GM23338 (cell line): ENCODE data around the gene NLRC3. TPM values are rescaled to one million over a fixed set of nuclear protein-coding genes. Genes with fewer than 3 reads are reported as not detected.

Experiments used
- ATAC-seq: fragments of 200-7000 bp; cut with Tn5 transposase; 3 replicates; pipeline ENCODE4 v1.9.1; 2020
- DNase-seq: peaks from one replicate; pipeline ENCODE4 v3.0.0-alpha.2; 2015; ENCODE audit warnings: low spot score
- H2AFZ ChIP-seq: fragments of 200-600 bp; sonication (generic); 2 replicates; pipeline ENCODE4 v1.8.0; 2016; ENCODE audit warnings: antibody characterized with exemption, mild to moderate bottlenecking, moderate library complexity
- H3F3A ChIP-seq: fragments of 200-600 bp; sonication (generic); replicated peaks from 2 replicates; pipeline ENCODE4 v1.8.0; 2017; ENCODE audit warnings: antibody characterized with exemption, mixed run types, low read depth
- H3K27ac ChIP-seq: fragments of 200-600 bp; sonication (generic); 2 replicates; pipeline ENCODE4 v1.6.1; 2016; ENCODE audit warnings: low read depth
- H3K27me3 ChIP-seq: fragments of 200-600 bp; sonication (generic); 2 replicates; pipeline ENCODE4 v1.8.0; 2016; ENCODE audit warnings: mild to moderate bottlenecking, mixed run types, moderate library complexity; ENCODE audit not compliant: insufficient read depth
- H3K36me3 ChIP-seq: fragments of 200-600 bp; sonication (generic); 2 replicates; pipeline ENCODE4 v1.8.0; 2016; ENCODE audit warnings: mild to moderate bottlenecking; ENCODE audit not compliant: insufficient read depth
- H3K4me1 ChIP-seq: fragments of 200-600 bp; sonication (generic); 2 replicates; pipeline ENCODE4 v1.8.0; 2016; ENCODE audit warnings: mild to moderate bottlenecking, moderate library complexity; ENCODE audit not compliant: insufficient read depth
- H3K4me2 ChIP-seq: fragments of 200-600 bp; sonication (generic); 2 replicates; pipeline ENCODE4 v1.7.1; 2017; ENCODE audit warnings: mixed run types
- H3K4me3 ChIP-seq: fragments of 200-600 bp; sonication (generic); 2 replicates; pipeline ENCODE4 v1.6.1; 2016; ENCODE audit warnings: mixed run types
- H3K79me2 ChIP-seq: fragments of 200-600 bp; sonication (generic); replicated peaks from 2 replicates; pipeline ENCODE4 v1.8.0; 2017; ENCODE audit warnings: mild to moderate bottlenecking; ENCODE audit not compliant: insufficient read depth
- H3K9me2 ChIP-seq: fragments of 200-600 bp; sonication (generic); 2 replicates; pipeline ENCODE4 v1.8.0; 2017; ENCODE audit not compliant: insufficient read depth
- H4K20me1 ChIP-seq: fragments of 200-600 bp; sonication (generic); replicated peaks from 2 replicates; pipeline ENCODE4 v1.8.0; 2017; ENCODE audit warnings: mild to moderate bottlenecking; ENCODE audit not compliant: insufficient read depth
- H3K27ac Mint-ChIP-seq: 2 replicates; pipeline ENCODE4 v1.8.0; 2020; ENCODE audit warnings: inconsistent platforms, mild to moderate bottlenecking, moderate library complexity, mixed read lengths
- H3K27me3 Mint-ChIP-seq: 3 replicates; pipeline ENCODE4 v1.8.0; 2022; ENCODE audit warnings: low read depth, mild to moderate bottlenecking, moderate library complexity, mixed read lengths, inconsistent platforms; ENCODE audit not compliant: insufficient read depth, poor library complexity
- H3K36me3 Mint-ChIP-seq: 3 replicates; pipeline ENCODE4 v1.8.0; 2021; ENCODE audit warnings: low read depth, mild to moderate bottlenecking, inconsistent platforms, moderate library complexity, mixed read lengths
- H3K4me1 Mint-ChIP-seq: 3 replicates; pipeline ENCODE4 v1.8.0; 2020; ENCODE audit warnings: mild to moderate bottlenecking, inconsistent platforms, mixed read lengths
- H3K4me3 Mint-ChIP-seq: 3 replicates; pipeline ENCODE4 v1.8.0; 2021; ENCODE audit warnings: moderate library complexity, mild to moderate bottlenecking, inconsistent platforms, mixed read lengths
- H3K9me3 Mint-ChIP-seq: 3 replicates; pipeline ENCODE4 v1.8.0; 2020; ENCODE audit warnings: moderate library complexity, mild to moderate bottlenecking, inconsistent platforms, mixed read lengths
- CREB1 ChIP-seq: fragments of 250-450 bp; sonication (Bioruptor Pico); IDR thresholded peaks from 2 replicates; pipeline ENCODE4 v1.5.0; 2020; ENCODE audit warnings: low read depth, mild to moderate bottlenecking, moderate library complexity
- EZH2 ChIP-seq: fragments of 200-600 bp; sonication (generic); IDR thresholded peaks from one replicate; pipeline ENCODE4 v1.8.0; 2017; ENCODE audit warnings: antibody characterized with exemption, mild to moderate bottlenecking, low read depth; ENCODE audit not compliant: unreplicated experiment
- EZH2phosphoT487 ChIP-seq: fragments of 200-600 bp; sonication (generic); IDR thresholded peaks from one replicate; pipeline ENCODE4 v1.8.1; 2018; ENCODE audit warnings: antibody characterized with exemption; ENCODE audit not compliant: unreplicated experiment
- JUNB ChIP-seq: IDR thresholded peaks from one replicate; pipeline ENCODE4 v1.6.1; 2016; ENCODE audit warnings: antibody characterized with exemption; ENCODE audit not compliant: unreplicated experiment
- NANOG ChIP-seq: IDR thresholded peaks from 2 replicates; pipeline ENCODE4 v1.6.1; 2016; ENCODE audit warnings: antibody characterized with exemption, borderline replicate concordance
- POLR2AphosphoS5 ChIP-seq: IDR thresholded peaks from 2 replicates; pipeline ENCODE4 v1.6.1; 2016; ENCODE audit warnings: antibody characterized with exemption, low read depth
- STAT1 ChIP-seq: IDR thresholded peaks from one replicate; pipeline ENCODE4 v1.6.1; 2016; ENCODE audit warnings: antibody characterized with exemption; ENCODE audit not compliant: unreplicated experiment
- ZNF114 ChIP-seq: fragments of 250-450 bp; sonication (Bioruptor Pico); IDR thresholded peaks from 2 replicates; pipeline ENCODE4 v1.5.0; 2020; ENCODE audit warnings: mild to moderate bottlenecking, moderate library complexity
- ZNF331 ChIP-seq: fragments of 250-450 bp; sonication (Bioruptor Pico); IDR thresholded peaks from 2 replicates; pipeline ENCODE4 v1.5.0; 2020; ENCODE audit warnings: low read depth, mild to moderate bottlenecking, moderate library complexity
- polyA plus RNA-seq: library from polyadenylated mRNA; unstranded; fragments of >200 nt; fragmentation: Nextera tagmentation; extraction: Ambion mirVana; gene quantifications from 2 replicates; pipeline ENCODE4 v1.2.1, GENCODE V29; 2016
- total RNA-seq: library from RNA; depleted of rRNA; stranded (reverse); fragments of >200 nt; shearing (Covaris generic); gene quantifications from 2 replicates; pipeline ENCODE4 v1.2.3, GENCODE V29; 2014
- TF ChIP-seq, protein P1 (sequence below): IDR thresholded peaks from one replicate; pipeline ENCODE4 v1.6.1; 2018; ENCODE audit warnings: antibody characterized with exemption; ENCODE audit not compliant: unreplicated experiment
- TF ChIP-seq, protein P2 (sequence below): IDR thresholded peaks from 2 replicates; pipeline ENCODE4 v1.6.1; 2016; ENCODE audit warnings: antibody characterized with exemption
- TF ChIP-seq, protein P3 (sequence below): fragments of 250-450 bp; sonication (Bioruptor Pico); IDR thresholded peaks from 2 replicates; pipeline ENCODE4 v1.5.0; 2020; ENCODE audit warnings: mild to moderate bottlenecking, moderate library complexity
- TF ChIP-seq, protein P4 (sequence below), 2 experiments: fragments of 200-600 bp in 1 of 2; sonication (generic) in 1 of 2; conservative IDR thresholded peaks; 2 replicates each; pipeline versions ENCODE4 v1.5.1 to v1.6.1; 2016 to 2017; ENCODE audit warnings: antibody characterized with exemption in 2 of 2, low read depth in 2 of 2, mild to moderate bottlenecking in 2 of 2, moderate library complexity in 1 of 2

The NLRC3 gene
- total and polyA plus RNA-seq, 2 experiments from 2014 or later, result 0.11 to 0.49 TPM

DNA sequence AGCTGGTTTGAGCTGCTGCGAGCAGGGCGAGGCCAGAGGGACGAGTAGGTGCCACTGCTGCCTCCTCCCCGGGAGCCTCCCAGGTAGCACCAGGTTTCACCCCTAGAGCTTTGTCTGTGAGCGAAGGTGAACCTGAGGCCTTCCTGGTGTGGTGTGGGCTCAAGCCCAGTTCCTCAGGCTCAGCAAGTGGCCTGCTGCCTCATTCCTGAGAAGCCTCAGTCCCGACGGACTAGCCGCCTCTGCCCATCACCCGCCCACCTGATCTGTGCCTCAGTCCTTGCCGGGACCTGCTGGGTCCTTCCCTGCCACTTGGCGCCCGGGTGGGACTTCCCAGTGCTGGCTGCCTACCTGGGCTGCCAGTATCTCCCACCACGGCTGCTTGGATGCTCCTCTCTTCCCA, 1.7 kb downstream of the NLRC3 start:
- Histone ChIP-seq H3K36me3 (no peaks in the 10 kb centered on the region), H2AFZ (no peak overlapping the region), H3K27ac (no peak overlapping the region), H3K4me2 (no peak overlapping the region), H3K9me2 (no peaks in the 10 kb centered on the region), H3K4me1 (no peaks in the 10 kb centered on the region), H4K20me1 (no peaks in the 10 kb centered on the region), H3K79me2 (no peaks in the 10 kb centered on the region), H3K27me3 (no peaks in the 10 kb centered on the region), H3F3A (no peaks in the 10 kb centered on the region), H3K4me3 (no peak overlapping the region)
- TF ChIP-seq ZNF114 (CRISPR knock-in tag) (no peak), EZH2phosphoT487 (no peak), NANOG (no peak), JUNB (no peak), CREB1 (CRISPR knock-in tag) (no peak), EZH2 (no peak), ZNF331 (CRISPR knock-in tag) (no peak), POLR2AphosphoS5 (no peak), STAT1 (no peak)
- TF ChIP-seq, protein P1, sequence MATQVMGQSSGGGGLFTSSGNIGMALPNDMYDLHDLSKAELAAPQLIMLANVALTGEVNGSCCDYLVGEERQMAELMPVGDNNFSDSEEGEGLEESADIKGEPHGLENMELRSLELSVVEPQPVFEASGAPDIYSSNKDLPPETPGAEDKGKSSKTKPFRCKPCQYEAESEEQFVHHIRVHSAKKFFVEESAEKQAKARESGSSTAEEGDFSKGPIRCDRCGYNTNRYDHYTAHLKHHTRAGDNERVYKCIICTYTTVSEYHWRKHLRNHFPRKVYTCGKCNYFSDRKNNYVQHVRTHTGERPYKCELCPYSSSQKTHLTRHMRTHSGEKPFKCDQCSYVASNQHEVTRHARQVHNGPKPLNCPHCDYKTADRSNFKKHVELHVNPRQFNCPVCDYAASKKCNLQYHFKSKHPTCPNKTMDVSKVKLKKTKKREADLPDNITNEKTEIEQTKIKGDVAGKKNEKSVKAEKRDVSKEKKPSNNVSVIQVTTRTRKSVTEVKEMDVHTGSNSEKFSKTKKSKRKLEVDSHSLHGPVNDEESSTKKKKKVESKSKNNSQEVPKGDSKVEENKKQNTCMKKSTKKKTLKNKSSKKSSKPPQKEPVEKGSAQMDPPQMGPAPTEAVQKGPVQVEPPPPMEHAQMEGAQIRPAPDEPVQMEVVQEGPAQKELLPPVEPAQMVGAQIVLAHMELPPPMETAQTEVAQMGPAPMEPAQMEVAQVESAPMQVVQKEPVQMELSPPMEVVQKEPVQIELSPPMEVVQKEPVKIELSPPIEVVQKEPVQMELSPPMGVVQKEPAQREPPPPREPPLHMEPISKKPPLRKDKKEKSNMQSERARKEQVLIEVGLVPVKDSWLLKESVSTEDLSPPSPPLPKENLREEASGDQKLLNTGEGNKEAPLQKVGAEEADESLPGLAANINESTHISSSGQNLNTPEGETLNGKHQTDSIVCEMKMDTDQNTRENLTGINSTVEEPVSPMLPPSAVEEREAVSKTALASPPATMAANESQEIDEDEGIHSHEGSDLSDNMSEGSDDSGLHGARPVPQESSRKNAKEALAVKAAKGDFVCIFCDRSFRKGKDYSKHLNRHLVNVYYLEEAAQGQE, result no peak
- TF ChIP-seq, protein P2, sequence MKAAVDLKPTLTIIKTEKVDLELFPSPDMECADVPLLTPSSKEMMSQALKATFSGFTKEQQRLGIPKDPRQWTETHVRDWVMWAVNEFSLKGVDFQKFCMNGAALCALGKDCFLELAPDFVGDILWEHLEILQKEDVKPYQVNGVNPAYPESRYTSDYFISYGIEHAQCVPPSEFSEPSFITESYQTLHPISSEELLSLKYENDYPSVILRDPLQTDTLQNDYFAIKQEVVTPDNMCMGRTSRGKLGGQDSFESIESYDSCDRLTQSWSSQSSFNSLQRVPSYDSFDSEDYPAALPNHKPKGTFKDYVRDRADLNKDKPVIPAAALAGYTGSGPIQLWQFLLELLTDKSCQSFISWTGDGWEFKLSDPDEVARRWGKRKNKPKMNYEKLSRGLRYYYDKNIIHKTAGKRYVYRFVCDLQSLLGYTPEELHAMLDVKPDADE, result no peak
- TF ChIP-seq, protein P3, sequence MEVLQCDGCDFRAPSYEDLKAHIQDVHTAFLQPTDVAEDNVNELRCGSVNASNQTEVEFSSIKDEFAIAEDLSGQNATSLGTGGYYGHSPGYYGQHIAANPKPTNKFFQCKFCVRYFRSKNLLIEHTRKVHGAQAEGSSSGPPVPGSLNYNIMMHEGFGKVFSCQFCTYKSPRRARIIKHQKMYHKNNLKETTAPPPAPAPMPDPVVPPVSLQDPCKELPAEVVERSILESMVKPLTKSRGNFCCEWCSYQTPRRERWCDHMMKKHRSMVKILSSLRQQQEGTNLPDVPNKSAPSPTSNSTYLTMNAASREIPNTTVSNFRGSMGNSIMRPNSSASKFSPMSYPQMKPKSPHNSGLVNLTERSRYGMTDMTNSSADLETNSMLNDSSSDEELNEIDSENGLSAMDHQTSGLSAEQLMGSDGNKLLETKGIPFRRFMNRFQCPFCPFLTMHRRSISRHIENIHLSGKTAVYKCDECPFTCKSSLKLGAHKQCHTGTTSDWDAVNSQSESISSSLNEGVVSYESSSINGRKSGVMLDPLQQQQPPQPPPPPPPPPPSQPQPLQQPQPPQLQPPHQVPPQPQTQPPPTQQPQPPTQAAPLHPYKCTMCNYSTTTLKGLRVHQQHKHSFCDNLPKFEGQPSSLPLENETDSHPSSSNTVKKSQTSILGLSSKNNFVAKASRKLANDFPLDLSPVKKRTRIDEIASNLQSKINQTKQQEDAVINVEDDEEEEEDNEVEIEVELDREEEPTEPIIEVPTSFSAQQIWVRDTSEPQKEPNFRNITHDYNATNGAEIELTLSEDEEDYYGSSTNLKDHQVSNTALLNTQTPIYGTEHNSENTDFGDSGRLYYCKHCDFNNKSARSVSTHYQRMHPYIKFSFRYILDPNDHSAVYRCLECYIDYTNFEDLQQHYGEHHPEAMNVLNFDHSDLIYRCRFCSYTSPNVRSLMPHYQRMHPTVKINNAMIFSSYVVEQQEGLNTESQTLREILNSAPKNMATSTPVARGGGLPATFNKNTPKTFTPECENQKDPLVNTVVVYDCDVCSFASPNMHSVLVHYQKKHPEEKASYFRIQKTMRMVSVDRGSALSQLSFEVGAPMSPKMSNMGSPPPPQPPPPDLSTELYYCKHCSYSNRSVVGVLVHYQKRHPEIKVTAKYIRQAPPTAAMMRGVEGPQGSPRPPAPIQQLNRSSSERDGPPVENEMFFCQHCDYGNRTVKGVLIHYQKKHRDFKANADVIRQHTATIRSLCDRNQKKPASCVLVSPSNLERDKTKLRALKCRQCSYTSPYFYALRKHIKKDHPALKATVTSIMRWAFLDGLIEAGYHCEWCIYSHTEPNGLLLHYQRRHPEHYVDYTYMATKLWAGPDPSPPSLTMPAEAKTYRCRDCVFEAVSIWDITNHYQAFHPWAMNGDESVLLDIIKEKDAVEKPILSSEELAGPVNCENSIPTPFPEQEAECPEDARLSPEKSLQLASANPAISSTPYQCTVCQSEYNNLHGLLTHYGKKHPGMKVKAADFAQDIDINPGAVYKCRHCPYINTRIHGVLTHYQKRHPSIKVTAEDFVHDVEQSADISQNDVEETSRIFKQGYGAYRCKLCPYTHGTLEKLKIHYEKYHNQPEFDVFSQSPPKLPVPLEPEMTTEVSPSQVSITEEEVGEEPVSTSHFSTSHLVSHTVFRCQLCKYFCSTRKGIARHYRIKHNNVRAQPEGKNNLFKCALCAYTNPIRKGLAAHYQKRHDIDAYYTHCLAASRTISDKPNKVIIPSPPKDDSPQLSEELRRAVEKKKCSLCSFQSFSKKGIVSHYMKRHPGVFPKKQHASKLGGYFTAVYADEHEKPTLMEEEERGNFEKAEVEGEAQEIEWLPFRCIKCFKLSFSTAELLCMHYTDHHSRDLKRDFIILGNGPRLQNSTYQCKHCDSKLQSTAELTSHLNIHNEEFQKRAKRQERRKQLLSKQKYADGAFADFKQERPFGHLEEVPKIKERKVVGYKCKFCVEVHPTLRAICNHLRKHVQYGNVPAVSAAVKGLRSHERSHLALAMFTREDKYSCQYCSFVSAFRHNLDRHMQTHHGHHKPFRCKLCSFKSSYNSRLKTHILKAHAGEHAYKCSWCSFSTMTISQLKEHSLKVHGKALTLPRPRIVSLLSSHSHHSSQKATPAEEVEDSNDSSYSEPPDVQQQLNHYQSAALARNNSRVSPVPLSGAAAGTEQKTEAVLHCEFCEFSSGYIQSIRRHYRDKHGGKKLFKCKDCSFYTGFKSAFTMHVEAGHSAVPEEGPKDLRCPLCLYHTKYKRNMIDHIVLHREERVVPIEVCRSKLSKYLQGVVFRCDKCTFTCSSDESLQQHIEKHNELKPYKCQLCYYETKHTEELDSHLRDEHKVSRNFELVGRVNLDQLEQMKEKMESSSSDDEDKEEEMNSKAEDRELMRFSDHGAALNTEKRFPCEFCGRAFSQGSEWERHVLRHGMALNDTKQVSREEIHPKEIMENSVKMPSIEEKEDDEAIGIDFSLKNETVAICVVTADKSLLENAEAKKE, result no peak
- TF ChIP-seq, protein P4, sequence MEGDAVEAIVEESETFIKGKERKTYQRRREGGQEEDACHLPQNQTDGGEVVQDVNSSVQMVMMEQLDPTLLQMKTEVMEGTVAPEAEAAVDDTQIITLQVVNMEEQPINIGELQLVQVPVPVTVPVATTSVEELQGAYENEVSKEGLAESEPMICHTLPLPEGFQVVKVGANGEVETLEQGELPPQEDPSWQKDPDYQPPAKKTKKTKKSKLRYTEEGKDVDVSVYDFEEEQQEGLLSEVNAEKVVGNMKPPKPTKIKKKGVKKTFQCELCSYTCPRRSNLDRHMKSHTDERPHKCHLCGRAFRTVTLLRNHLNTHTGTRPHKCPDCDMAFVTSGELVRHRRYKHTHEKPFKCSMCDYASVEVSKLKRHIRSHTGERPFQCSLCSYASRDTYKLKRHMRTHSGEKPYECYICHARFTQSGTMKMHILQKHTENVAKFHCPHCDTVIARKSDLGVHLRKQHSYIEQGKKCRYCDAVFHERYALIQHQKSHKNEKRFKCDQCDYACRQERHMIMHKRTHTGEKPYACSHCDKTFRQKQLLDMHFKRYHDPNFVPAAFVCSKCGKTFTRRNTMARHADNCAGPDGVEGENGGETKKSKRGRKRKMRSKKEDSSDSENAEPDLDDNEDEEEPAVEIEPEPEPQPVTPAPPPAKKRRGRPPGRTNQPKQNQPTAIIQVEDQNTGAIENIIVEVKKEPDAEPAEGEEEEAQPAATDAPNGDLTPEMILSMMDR (conservative IDR thresholded peaks at IDR 0.05; ENCODE audit: low read depth in 2 of 2), result no peak
- no peak overlapping the region for H3K27ac Mint-ChIP-seq
- peaks cover 5% of the 10 kb centered on the region for H3K27me3 Mint-ChIP-seq
- no peak overlapping the region for H3K4me3 Mint-ChIP-seq
- peaks cover 15% of the 10 kb centered on the region for H3K4me1 Mint-ChIP-seq
- no peak for DNase-seq
- no peak for ATAC-seq
- peaks cover 6% of the 10 kb centered on the region for H3K9me3 Mint-ChIP-seq
- peaks cover 2% of the 10 kb centered on the region for H3K36me3 Mint-ChIP-seq
